T-helper 2 cell (primary cell): ENCODE data around the gene ELOVL6.
"Not testable (repeated sequence)": the region's sequence is repeated elsewhere in the genome, so short reads cannot be mapped to it uniquely, and the experiment has no call there.

Experiments
- DNase-seq, 5 experiments: peaks; one replicate each; pipeline versions ENCODE4 v3.0.0 to v3.0.0-alpha.2; 2012 to 2022

Gene ELOVL6

GRCh38 chr4:110073053-110073845 is 125.2 kb downstream of the ELOVL6 start:
- no peak for DNase-seq

DNA sequence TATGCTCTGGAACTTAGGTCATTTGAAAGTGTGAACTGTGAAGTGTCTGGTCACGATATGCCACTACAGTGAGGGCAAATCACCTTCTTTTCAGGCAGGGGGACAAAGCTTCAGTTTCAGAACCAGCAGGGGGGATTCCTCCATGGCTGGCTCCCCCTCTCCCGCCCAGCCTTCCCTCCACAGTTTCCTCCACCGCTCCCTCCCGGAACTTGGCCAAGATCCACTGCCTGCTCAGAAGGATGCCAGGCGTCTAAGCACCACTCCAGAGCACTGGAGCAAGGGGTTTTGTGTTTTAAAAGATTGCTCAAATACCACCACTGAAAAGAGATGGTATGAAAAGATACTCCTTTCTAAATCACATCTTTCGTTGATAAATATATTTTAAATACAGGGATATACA is 126.9 kb downstream of the ELOVL6 start:
- no peak for DNase-seq

DNA sequence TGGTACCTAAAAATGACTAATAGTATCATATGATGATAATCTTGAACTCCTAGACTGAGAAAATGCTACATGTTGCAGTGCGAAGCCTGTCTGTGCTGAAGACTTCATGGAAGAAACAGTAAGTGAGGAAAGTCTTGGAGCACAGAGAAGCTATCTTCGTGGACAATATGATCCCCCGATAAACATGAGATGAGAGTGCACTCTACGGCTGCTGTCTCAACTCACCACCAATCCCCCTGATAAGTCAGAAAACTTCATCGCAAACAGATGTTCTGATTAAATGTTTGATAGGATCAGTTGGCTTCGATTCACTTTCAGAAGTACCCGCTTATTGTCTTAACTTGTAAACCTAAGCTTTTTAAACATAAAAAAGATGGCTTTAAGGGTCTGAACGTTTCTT is 130.2 kb downstream of the ELOVL6 start:
- no peak for DNase-seq

DNA sequence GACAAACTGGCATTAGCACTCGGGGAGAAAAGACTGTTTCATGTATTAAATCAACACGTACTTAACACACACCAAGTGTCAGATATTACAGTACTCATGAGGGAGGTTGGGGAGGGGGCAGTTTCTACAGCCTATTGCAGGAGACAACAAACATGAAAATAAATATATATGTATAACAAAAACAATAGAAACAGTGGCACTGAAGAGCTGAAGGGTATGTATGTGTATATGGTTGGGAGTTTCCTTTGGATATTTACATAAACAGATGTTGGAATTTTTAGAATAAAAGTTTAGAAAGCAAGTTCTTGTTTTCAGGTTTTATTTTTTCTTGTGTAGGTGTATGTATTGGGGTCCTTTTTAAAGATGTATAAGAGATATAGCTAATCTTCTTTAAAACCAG is 133.5 kb downstream of the ELOVL6 start:
- no peak for DNase-seq

- peak in 1 of 5 experiments; percentile 12 for DNase-seq
These were observed 134.1 kb downstream of the ELOVL6 start for GRCh38 chr4:110064295-110064694.

DNA sequence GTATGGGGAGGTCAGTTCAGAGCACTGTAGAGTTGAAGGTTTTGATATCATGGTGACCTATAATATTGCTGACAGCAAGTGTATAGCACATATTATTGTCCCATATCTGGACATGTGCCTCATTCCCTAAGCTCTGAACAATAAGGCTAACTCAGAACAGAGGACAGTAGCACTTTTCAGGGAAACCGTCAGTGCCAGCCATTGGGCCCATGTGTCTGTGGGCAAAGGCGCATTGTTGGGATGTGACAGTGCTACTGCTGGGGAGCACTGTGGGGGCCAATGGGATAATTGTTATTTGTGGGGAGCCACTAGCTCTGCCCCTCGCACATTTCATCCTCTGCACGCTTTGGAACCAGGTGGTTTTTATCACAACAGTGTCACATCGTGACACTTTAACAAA is 136.2 kb downstream of the ELOVL6 start:
- DNase-seq, result no peak

GRCh38 chr4:110061076-110061475 is 137.3 kb downstream of the ELOVL6 start:
- no peak for DNase-seq

DNA sequence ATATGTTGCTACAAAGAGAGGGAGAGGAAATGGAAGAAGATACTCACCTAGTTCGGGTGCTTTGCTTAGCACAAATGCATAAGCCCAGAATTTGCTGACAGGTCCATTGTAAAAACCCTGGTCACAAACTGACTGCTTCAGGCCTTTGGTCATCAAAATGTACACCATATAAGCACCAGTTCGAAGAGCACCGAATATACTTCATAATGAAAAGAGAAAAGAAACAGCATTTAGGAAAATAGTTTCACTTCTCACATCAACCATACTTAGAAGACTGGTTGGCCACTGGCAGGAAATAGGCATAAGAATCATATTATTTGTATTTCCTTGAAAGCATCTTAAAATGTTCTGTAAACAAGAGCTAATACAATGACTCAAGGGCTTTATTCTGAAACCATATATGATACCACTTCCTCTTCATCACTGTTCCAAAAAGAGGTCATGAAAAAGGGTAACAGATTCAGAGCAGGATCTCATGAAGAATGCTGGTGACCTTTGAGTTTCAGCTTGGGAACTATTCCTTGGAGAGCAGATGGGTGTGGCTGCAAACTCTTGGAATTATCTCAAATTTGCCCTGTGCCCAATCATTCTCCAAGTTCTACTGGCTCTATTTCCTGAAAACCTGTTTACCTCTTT is 138.7 kb downstream of the ELOVL6 start:
- DNase-seq, result peak in 2 of 5 experiments; percentile 8 to 77

GRCh38 chr4:110058677-110059076 is 139.7 kb downstream of the ELOVL6 start:
- DNase-seq, result no peak

DNA sequence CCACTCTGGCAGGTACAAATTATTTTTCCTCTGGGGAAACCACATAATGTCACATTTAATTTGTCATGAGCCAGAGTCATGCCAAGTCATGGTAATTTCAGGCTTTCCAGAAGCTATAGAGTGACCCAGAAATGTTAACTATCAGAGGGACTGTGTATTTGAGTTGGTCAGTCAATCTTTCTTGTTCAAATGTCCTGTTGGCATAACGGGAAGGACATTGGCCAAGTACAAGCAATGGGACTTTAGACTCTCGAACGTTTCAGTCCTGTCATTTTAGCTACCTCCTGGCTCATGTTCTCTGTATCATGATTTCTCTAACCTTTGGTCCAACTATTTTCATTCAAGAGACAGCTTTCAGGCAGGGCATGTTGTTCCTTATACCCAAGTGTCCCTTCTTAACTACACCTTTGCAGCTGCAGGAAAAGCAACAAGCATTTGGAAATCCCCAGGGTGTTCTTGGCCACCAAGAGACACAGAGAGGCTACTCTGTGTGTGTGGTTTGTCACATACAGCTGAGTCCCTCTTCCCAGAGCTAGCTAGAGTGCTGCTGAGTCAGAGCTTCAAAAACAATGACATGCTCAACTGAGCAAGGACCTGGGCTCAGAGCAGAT is 143.2 kb downstream of the ELOVL6 start:
- peak in 1 of 5 experiments; percentile 55 for DNase-seq

DNA sequence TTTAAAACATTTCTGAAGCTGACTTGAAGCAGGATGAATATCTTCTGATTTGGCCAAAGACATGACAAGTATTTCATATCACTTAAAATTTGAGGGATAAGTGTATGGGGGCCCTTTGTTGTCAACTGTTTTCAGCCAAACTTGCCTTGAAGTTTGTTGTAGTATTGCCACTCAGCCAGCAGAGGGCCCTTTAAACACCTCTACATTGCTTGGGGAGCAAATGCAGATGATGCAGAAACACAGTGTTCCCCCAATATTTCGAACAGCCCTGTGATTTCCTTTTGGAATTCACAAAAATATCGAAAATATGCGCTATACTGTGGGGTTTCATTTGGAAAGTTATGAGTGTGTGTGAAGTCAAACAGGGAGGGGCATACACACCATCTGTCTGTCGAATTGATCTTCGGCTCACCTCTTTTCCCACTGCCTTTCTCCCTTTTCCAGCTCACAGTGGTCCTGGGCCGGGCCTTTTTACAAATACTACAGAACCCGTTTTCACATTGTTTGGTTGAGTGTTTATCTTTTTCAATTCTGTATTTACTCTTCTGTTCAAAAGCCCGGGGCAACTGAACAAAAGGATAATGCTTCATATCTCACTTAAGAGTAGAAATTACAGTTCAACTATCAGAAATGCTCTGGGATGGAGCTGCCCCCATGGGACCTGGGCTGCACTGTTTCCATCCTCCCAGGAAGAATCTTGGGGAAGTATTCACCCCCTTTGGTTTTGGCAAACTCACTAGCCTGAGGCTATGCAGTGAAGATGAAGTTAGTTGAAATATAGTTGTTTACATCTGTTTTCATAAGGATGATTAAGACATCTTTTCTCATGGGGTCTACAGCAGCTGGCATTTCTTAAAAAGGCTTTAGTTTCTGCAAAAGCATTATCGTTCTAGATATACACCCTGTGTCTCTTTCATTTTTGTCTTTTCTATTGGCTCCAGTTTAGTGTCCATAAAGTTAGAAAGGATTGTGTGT is 148.2 kb downstream of the ELOVL6 start:
- peak in 4 of 5 experiments; percentile 9 to 59 (median 14) for DNase-seq

- DNase-seq, result no peak
These were observed 151.8 kb downstream of the ELOVL6 start for GRCh38 chr4:110046588-110047049.

DNA sequence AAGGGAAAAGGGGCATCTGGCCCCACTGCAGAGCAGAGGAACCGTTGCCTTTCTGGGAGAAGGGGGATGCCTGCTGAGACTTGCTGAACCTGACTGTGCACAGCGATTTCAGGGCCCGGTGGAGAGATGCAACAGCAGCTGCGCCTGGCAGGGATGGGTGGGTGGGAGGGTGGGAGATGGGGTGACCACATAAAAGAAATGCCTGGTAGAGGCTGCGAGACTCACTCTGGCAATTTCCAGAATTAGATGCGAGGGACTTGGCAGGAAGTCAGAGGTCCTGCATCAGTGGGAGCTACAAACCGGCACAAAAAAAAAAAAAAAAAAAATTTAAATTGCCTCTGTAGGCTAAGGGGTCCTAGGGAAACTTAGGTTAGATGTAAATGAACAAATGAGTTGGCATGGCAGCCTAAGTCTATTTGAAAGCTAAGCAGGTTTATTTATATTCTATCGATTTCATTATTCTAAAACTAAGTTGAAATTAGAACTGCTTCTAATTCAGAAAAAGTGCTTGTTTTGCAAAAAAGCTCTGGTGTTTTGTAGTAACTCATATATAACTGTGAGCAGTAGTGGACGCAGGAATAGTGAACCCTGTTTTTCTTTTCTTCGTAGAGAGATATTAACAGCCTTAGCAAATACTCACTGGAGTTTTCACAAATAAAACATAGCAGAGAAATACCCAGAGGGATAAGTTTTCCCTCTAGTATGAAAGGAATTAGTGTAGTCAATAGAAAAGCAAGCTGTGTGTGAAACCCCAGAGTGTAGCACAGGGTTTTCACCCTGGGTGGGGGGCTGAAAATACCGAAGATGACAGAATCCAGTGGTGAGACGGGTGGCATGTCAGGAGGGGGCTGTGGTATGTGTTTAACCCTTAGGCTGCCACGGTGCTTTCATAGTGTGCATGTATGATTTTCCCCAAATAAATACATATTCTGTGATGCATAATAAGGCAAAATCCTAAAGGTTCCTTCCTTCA is 155.6 kb downstream of the ELOVL6 start:
- DNase-seq, result no peak

DNA sequence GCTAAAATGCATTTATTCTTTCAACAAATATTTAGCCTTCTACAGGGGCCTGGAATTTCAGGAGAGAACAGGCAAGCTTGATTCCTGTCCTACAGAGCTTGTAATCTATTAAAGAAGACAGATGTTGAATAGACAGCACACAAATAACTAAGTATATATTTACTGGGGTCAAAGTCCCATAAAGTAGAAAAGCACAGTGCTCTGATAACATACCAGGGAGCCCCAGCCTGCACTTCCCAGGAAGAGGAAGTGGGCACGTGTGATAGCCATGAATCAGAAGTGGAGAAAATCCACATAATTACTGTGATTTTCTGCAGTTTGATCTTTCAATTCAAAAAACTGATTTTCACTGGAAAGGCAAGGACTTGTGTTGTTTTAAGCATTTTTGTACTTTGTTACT is 156.7 kb downstream of the ELOVL6 start:
- no peak for DNase-seq

DNA sequence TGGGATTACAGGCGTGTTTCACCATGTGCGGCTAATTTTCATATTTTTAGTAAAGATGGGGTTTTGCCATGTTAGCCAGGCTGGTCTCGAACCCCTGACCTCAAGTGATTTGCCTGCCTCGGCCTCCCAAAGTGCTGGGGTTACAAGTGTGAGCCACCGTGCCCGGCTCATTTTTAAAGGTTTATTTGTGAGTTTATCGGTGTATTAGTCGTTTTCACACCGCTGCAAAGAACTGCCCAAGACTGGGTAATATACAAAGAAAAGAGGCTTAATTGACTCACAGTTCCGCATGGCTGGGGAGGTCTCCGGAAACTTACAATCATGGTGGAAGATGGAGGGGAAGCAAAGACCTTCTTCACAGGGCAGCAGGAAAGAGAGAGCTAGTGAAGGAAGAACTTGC is 159.3 kb downstream of the ELOVL6 start:
- not testable (repeated sequence) for DNase-seq

DNA sequence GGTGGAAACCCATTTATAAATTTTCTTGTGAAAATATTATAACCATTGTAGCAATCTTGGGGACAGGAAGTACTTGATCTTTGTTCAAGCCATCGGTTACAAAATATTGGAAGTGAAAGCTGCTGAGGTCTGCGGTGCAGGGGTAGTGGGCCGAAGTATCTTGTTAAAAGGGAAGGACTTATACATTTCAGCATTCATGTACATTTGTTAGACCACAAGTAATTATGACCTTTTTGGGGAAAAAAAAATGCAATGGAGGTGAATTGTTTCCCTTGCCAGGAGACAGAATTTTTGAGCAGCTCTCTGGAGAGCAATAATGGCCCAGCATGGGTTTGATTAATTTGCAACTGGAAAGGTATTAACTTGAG is 164.4 kb downstream of the ELOVL6 start:
- peak in 1 of 5 experiments; percentile 10 for DNase-seq

DNA sequence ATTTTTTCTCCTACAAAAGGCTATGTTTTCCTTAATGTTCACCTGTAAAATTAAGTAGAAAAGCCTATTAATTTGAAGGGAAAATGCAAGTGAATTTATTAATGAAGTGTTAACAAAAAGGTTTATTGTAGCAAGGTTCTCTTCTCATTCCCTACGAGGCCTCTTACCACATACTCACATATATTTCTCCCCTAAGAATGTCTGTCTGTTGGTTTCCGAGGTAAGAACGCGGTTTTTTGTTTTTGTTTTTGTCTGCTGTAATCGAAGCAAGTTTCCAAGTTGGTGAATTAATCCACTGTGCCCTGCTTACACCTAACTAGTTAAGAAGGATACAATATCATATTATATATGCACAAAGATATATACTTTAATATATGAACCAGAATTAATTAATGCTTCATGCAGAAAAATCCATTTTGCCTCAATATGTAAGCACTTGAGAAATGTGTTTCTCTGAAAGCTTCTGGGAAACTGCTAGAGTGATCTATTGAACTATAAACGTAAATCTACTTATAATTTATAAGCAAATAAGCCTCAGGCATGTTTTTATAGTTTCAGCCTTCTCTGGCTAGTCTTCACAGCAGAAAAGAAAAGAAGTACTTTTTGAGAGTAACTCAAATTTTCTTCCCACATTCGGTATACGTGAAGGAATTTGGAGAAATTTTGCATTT is 164.9 kb downstream of the ELOVL6 start:
- DNase-seq, result no peak

DNA sequence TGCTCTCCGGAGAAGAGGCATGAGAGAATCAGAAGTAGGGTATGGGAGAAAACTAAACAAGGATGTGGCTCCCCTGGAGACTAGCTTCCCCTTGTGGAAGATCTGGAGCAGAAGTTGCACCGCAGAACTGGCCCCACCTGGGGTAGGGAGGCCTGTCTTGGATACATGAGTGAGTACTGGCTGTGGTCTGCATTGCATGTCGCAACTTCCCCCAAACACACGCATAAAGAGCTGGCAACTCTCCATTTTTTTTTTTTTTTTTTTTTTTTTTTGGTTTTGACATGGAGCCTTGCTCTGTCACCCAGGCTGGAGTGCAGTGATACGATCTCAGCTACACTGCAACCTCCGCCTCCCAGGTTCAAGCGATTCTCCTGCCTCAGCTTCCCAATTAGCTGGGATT is 165.8 kb downstream of the ELOVL6 start:
- DNase-seq, result no peak

DNA sequence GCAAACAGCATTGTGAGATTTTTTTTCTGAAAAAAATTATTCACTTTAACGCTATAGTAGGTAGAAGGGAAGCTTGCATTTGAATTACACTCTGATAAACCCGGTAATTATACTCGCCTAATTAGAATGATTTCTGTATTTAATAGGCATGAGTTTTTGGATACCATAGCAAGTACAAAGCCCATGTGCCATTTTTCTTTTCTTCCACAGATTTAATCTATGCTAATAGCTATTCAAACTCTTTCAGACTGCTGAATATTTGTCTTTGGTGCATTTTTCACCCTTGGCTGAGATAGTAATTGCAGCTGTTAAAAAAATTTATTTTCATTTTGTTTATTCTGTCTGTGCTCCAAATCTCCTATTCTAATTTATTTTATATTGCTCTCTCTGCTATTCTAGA is 172.7 kb downstream of the ELOVL6 start:
- DNase-seq, result no peak

- DNase-seq, result no peak
These were observed 173.4 kb downstream of the ELOVL6 start for GRCh38 chr4:110025056-110025455.

DNA sequence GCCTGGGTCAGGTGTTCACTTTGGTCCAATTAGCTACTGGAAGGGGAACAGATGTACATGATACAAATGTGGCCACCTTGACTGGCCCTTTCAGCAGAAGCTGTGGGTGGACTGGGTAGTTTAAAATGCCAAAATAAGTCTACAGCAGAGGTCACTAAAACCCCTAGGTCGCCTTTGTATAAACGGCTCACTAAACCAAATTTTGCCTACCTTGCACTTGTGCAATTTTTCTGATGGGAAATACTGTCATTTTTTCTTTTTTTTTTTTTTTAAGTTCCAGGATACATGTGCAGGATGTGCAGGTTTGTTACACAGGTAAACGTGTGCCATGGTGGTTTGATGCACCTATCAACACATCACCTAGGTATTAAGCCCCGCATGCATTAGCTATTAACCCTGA is 176.0 kb downstream of the ELOVL6 start:
- no peak for DNase-seq
